GM06990 (cell line): Measurements from ENCODE around the gene LHFPL2.

Source experiments
- DNase-seq: peaks from one replicate; pipeline ENCODE4 v3.0.0-alpha.2; 2011; ENCODE audit not compliant: insufficient read length; ENCODE audit errors: extremely low read depth
- H3K27me3 ChIP-seq: replicated peaks from 2 replicates; pipeline ENCODE4 v1.6.0; 2011; ENCODE audit warnings: low read length; ENCODE audit not compliant: control insufficient read depth, insufficient read depth
- H3K36me3 ChIP-seq: 2 replicates; pipeline ENCODE4 v1.5.1; 2011; ENCODE audit warnings: low read length; ENCODE audit not compliant: control insufficient read depth, insufficient read depth
- H3K4me3 ChIP-seq: replicated peaks from 2 replicates; pipeline ENCODE4 v1.5.1; 2011; ENCODE audit warnings: low read depth, mild to moderate bottlenecking, control low read depth, low read length
- CTCF ChIP-seq: IDR thresholded peaks from 2 replicates; pipeline ENCODE4 v1.5.1; 2011; ENCODE audit warnings: low read length, control low read depth, mild to moderate bottlenecking, inconsistent platforms; ENCODE audit not compliant: insufficient read depth, poor library complexity, severe bottlenecking

Gene LHFPL2

GRCh38 chr5:78606241-78606640 is 42.3 kb downstream of the LHFPL2 start:
- H3K4me3 ChIP-seq: no peak overlapping the region
- no peaks in the 10 kb centered on the region for H3K27me3 ChIP-seq
- TF ChIP-seq CTCF: no peak
- no peak for DNase-seq
- peaks cover 5% of the 10 kb centered on the region for H3K36me3 ChIP-seq

- no peaks in the 10 kb centered on the region for H3K27me3 ChIP-seq
- H3K36me3 ChIP-seq: peaks cover 2% of the 10 kb centered on the region
- no peak for DNase-seq
- TF ChIP-seq CTCF: no peak
- no peak overlapping the region for H3K4me3 ChIP-seq
Measured at GRCh38 chr5:78605611-78606010, 43.0 kb downstream of the LHFPL2 start.

- no peaks in the 10 kb centered on the region for H3K27me3 ChIP-seq
- DNase-seq: no peak
- TF ChIP-seq CTCF: no peak
- H3K4me3 ChIP-seq: no peak overlapping the region
- no peaks in the 10 kb centered on the region; the same call in 1 of the 2 replicates for H3K36me3 ChIP-seq
Measured at GRCh38 chr5:78604689-78605285, 43.8 kb downstream of the LHFPL2 start.

- DNase-seq: no peak
- no peaks in the 10 kb centered on the region; the same call in 1 of the 2 replicates for H3K36me3 ChIP-seq
- no peak for TF ChIP-seq CTCF
Measured at GRCh38 chr5:78603636-78604175, 44.9 kb downstream of the LHFPL2 start.

GRCh38 chr5:78602400-78602799 is 46.2 kb downstream of the LHFPL2 start:
- no peaks in the 10 kb centered on the region; the same call in 1 of the 2 replicates for H3K36me3 ChIP-seq
- H3K27me3 ChIP-seq: no peaks in the 10 kb centered on the region
- no peak for DNase-seq
- TF ChIP-seq CTCF: no peak
- H3K4me3 ChIP-seq: no peak overlapping the region

More at GRCh38 chr5:78603636-78604175, 44.9 kb downstream of the LHFPL2 start:
- Histone ChIP-seq H3K4me3 (no peak overlapping the region), H3K27me3 (no peaks in the 10 kb centered on the region)
